HG02943 (cell line): ENCODE data around the gene PALS2.
A peak's percentile ranks its signal among the peaks of the same experiment; 100 is the strongest.

ENCODE experiments used
- ATAC-seq: cut with Tn5 transposase; IDR thresholded peaks from one replicate; pipeline ENCODE4 v1.9.1; 2021; ENCODE audit warnings: mild to moderate bottlenecking, low read depth, moderate library complexity; ENCODE audit not compliant: unreplicated experiment

PALS2 gene

GRCh38 chr7:24582166-24582565, 8.9 kb downstream of the PALS2 start:
- ATAC-seq: no peak

DNA sequence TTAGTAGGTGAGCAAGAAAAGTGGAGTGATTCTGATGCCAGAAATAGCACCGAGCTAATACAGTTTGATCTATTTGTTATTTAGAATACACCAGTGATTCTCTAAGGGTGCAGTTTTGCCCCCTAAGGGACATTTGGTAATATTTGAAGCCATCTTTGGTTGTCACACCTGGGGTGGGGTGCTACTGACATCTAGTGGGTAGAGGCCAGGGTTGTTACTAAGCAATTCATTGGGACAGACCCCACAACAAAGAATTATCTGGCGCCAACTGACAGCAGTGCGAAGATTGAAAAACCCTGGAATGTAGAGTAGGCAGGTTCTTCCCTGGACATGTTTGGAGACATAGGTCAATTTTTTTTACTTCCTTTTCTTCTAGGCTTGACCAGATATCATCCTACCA, 14.6 kb downstream of the PALS2 start:
- ATAC-seq: no peak

- no peak for ATAC-seq
Measured at GRCh38 chr7:24591152-24591551, 17.9 kb downstream of the PALS2 start.

- peak; percentile 69 for ATAC-seq
Measured at GRCh38 chr7:24595671-24596418, 22.6 kb downstream of the PALS2 start.

DNA sequence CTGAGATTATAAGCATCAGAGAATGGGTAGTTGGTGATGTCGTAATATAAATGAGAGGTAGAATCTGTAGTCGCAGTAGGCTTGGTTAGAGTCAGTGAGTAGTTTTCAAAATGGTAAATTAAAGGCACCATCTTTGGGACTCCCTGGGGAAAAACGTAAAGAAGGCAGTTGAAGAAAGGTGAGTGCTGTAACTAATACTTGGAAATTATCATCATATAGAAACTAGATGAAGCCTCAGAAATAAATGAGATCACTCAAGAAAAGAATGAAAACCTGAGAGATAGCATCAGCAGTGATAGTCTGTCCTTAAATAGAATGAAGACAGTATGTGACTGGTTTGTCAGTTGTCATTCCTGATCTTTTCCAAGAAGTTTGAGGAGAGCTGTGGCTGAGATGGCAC, 23.8 kb downstream of the PALS2 start:
- ATAC-seq: no peak

DNA sequence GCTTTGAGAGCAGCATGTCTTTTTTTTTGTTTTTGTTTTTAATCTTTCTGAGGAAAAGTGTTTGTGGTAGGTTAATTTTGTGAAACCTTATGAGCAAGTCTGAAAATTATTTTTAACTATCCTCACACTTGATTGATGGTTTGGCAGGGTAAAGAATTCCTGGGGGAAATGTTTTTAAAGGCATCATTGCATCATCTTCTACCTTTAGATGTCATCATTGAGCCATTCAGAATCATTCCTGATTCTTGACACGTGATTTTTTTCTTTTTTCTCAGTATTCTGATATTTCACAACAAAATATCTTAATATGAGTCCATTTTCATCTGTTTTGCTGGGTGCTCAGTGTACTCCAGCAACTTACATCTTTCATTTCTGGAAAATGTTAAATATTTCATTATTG, 28.3 kb downstream of the PALS2 start:
- no peak for ATAC-seq

- ATAC-seq: no peak
Measured at GRCh38 chr7:24602860-24603456, 29.7 kb downstream of the PALS2 start.

DNA sequence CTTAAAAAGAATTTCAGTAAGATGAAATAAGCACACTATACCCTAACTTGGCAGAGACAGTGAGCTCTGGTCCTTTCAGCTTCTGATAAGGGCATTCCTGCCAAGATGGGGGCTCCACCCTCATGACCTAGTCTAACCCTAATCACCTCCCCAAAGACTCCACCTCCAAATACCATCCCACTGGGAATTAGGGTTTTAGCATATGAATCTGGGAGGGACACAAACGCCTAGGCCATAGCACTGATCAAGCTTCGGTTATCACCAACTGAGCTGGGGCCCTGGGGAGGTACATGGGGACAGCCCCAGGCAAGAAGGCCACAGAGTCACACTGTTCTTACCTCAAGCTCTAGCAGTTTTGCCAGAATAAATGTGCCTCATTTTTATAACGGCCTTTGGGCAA, 31.4 kb downstream of the PALS2 start:
- ATAC-seq: no peak

DNA sequence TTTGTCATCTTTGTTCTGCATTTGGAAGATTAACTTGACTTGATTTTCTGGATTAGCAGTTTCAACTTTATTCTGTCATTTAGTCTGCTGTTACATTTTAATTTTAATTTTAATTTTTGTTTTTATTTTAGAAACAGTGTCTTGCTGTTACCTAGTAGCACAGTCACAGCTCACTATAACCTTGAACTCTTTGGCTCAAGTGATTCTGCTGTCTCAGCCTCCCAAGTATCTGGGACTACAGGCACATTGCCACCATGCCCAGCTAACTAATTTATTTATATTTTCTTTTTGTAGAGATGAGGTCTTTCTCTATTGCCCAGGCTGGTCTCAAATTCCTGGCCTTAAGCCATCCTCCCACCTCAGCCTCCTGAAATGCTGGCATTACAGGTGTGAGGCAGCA, 35.3 kb downstream of the PALS2 start:
- no peak for ATAC-seq

DNA sequence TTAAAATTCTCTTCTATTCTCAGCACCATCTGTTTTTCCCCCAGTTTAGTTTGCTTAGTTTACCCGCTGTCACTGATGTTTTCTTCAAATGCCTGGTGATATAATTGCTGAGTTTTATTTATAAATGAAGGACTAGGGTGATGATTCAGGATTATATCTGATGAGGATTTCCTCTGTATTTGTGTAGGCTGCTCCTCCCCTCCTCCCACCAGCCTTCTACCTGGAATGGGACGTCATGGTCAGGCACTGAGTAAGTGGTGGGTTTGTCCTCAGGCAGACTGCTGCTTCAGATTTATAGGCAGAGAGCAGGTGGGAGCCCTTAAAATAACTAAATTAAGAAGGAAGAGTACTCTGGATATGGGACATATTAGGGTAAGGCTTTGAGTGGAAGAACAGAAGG, 35.8 kb downstream of the PALS2 start:
- no peak for ATAC-seq

DNA sequence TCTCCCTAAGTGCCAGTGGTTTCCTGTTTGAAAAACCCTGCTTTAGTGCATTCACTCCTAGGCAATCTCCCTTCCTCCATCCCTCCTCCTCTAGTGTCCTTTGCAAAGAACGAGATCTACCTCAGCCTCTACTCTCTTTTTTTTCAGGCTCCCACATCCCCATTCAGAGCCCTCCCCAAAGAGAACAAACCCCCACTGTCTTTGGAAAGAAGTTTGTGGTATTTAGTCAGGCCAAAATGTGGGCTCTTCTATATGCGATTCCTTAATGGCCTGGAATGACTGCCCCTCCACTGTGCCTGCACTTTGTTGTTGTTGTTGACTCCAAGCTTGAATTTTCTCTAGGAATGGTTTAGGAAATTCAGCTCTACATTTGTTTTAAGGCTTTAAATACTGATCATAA, 36.3 kb downstream of the PALS2 start:
- ATAC-seq: no peak

DNA sequence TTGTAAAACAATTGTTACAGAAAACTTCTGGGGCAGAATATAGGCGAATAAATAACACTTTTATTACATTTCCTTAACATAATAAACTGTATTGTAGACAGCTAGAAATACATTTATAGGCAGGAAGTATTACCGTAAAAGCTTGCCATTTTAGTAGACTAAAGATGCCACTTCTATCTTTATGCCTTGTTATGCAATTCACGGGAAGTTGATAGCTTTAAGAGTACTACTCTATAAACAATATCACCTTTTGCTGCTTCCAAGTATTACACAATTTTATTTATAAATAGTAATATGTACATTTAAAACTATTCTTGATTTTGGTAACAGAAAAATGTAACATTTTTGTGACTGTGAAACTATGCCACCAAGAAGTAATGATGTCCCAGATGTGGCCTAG, 37.9 kb downstream of the PALS2 start:
- ATAC-seq: no peak

GRCh38 chr7:24617957-24618616, 44.8 kb downstream of the PALS2 start:
- ATAC-seq: no peak

DNA sequence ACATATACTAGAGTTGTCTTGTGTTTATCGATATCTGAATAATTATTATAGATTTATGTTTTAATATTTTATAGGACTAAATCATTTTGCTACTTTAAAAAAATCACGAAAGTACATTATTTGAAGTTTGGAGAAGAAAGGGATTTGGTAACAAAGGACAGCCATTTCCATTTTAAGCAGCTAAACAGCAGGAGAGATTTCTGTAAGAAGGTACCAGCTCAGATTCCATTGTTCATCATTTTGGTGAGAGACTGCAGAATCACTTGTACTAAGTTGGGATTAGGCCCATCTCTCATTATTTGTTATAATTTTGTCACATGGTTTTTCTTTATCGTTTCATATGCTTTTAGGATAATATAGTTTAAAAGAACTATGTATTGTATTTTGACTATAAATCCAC, 46.7 kb downstream of the PALS2 start:
- ATAC-seq: no peak

DNA sequence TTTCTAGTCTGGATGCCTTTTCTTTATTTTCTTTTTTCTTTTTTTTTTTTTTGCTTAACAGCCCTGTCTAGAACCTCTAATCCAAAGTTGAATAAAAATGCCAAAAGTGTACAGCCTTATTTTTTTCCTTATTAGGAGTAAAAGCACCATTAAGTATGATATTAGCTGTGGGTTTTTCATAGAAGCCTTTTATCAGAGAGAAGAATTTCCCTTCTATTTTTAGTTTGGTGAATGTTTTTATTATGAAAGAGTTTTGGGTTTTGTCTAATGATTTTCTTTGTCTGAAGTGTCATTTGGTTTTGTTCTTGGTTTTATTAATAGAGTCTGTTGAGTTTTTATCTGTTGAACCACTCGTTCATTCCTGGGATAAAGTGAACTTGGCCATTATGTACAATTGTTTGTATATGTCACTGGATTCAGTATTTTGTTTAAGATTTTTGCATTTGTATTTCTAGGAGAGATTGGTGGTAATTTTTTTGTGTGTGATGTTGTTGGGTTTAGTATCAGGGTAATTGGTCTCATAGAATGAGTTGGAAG, 49.5 kb downstream of the PALS2 start:
- ATAC-seq: no peak
